Fibroblast of mammary gland (primary cell): ENCODE results near the gene MRPL52.
"Not testable (repeated sequence)": the region's sequence is repeated elsewhere in the genome, so short reads cannot be mapped to it uniquely, and the experiment has no call there.

Experiments
- DNase-seq: peaks from one replicate; pipeline ENCODE4 v3.0.0-alpha.2; 2010; ENCODE audit warnings: low read depth
- H3K4me3 ChIP-seq: 2 replicates; pipeline ENCODE4 v1.5.1; 2011; ENCODE audit warnings: low read depth, mild to moderate bottlenecking, low read length, moderate library complexity; ENCODE audit not compliant: control insufficient read depth
- CTCF ChIP-seq: conservative IDR thresholded peaks from 2 replicates; pipeline ENCODE4 v1.5.1; 2011; ENCODE audit warnings: low read depth, low read length, inconsistent platforms; ENCODE audit not compliant: control insufficient read depth, insufficient read depth

The MRPL52 gene

GRCh38 chr14:22800346-22800745 lies 29.3 kb upstream of the MRPL52 start:
- no peak for TF ChIP-seq CTCF
- no peak for DNase-seq

GRCh38 chr14:22801716-22802115 lies 28.0 kb upstream of the MRPL52 start:
- no peak for DNase-seq
- TF ChIP-seq CTCF: no peak

More at GRCh38 chr14:22800346-22800745, 29.3 kb upstream of the MRPL52 start:
- H3K4me3 ChIP-seq: no peak overlapping the region

GRCh38 chr14:22802860-22803686 lies 26.6 kb upstream of the MRPL52 start:
- TF ChIP-seq CTCF: no peak

More at GRCh38 chr14:22801716-22802115, 28.0 kb upstream of the MRPL52 start:
- H3K4me3 ChIP-seq: no peak overlapping the region

GRCh38 chr14:22803687-22803974 lies 26.1 kb upstream of the MRPL52 start:
- H3K4me3 ChIP-seq: no peak overlapping the region
- no peak for TF ChIP-seq CTCF
- no peak for DNase-seq

More at GRCh38 chr14:22802860-22803686, 26.6 kb upstream of the MRPL52 start:
- DNase-seq: no peak
- H3K4me3 ChIP-seq: no peak overlapping the region

GRCh38 chr14:22805235-22805634 lies 24.5 kb upstream of the MRPL52 start:
- not testable (repeated sequence) for DNase-seq, H3K4me3 ChIP-seq

GRCh38 chr14:22807432-22808087 lies 22.1 kb upstream of the MRPL52 start:
- H3K4me3 ChIP-seq: no peak overlapping the region
- no peak for DNase-seq
- no peak for TF ChIP-seq CTCF

- DNase-seq: no peak
- no peak overlapping the region for H3K4me3 ChIP-seq
- TF ChIP-seq CTCF: no peak
Measured at GRCh38 chr14:22808388-22809209, 21.1 kb upstream of the MRPL52 start.
